ENCODE measurements around the gene CTSD. TPM values are rescaled to one million over a fixed set of nuclear protein-coding genes. Genes with fewer than 3 reads are reported as not detected.

The CTSD gene
- total RNA-seq, 1 experiment from 2014 or later, result 127 TPM

- Histone ChIP-seq H2AFZ (ENCODE audit: low read depth, low read length, poor library complexity, severe bottlenecking) (no peak overlapping the region), H3K9me3 (ENCODE audit: control insufficient read depth in 1 of 2, insufficient read depth in 1 of 2, low read depth in 1 of 2, low read length in 2 of 2) (peaks cover 9 to 14% of the 10 kb centered on the region in 2 experiments; a peak in 3 of 4 replicates), H3K27me3 (ENCODE audit: insufficient read depth, low read length) (peaks cover 29% of the 10 kb centered on the region; the same call in 1 of the 2 replicates), H3K9me2 (ENCODE audit: insufficient read depth) (no peaks in the 10 kb centered on the region), H3K27ac (ENCODE audit: low read depth, low read length) (no peak overlapping the region), H3K36me3 (ENCODE audit: control insufficient read depth in 1 of 2, insufficient read depth in 2 of 2, low read length in 2 of 2) (no peaks in the 10 kb centered on the region), H4K20me1 (ENCODE audit: insufficient read depth) (no peaks in the 10 kb centered on the region), H3K4me1 (ENCODE audit: control insufficient read depth in 1 of 2, insufficient read depth in 2 of 2, low read length in 2 of 2) (no peaks in the 10 kb centered on the region), H3K4me3 (replicated peaks in 1 of 2; ENCODE audit: low read depth in 1 of 2, low read length in 2 of 2) (no peak overlapping the region), H3K9ac (ENCODE audit: low read length) (no peak overlapping the region), H3K4me2 (ENCODE audit: low read length) (no peak overlapping the region), H3K79me2 (ENCODE audit: insufficient read depth, low read length) (no peaks in the 10 kb centered on the region)
- ChIA-PET CTCF (no interaction called here), RAD21 (ENCODE audit: low non-redundant PET in 1 of 2, low total read pairs in 2 of 2, uncharacterized antibody in 2 of 2, unreplicated experiment in 2 of 2) (no interaction called here), POLR2A (no interaction called here)
- DNase-seq (ENCODE audit: low read depth, low spot score) (no peak), ATAC-seq (no peak)
- intact Hi-C loops (cut with micrococcal nuclease), result no loop called here
- no peak for TF ChIP-seq SRF (IDR thresholded peaks at IDR 0.05; ENCODE audit: low read depth)
- no peak for TF ChIP-seq EZH2 (IDR thresholded peaks at IDR 0.05)
- no peak for TF ChIP-seq REST (IDR thresholded peaks at IDR 0.05; ENCODE audit: low read depth)
- no peak for TF ChIP-seq RAD21 (IDR thresholded peaks at IDR 0.05; ENCODE audit: low read depth)
- no peak for TF ChIP-seq CBX3 (IDR thresholded peaks at IDR 0.05; ENCODE audit: low read depth)
- TF ChIP-seq POLR2AphosphoS5 (IDR thresholded peaks at IDR 0.05; ENCODE audit: low read depth, low read length), result no peak
- no peak for TF ChIP-seq SIN3A (IDR thresholded peaks at IDR 0.05; ENCODE audit: low read depth)
- no TSS peak for BruUV-seq (replicated peaks)
Observed at GRCh38 chr11:1732418-1733008, 31.2 kb downstream of the CTSD start.

Measured in HCT116 (cell line).